Measurements from ENCODE around the gene XXYLT1.

- no peak for TF ChIP-seq CTCF (IDR thresholded peaks at IDR 0.05; ENCODE audit: insufficient read depth, low read length, poor library complexity, severe bottlenecking)
- no peak for TF ChIP-seq EZH2phosphoT487 (conservative IDR thresholded peaks at IDR 0.05; ENCODE audit: low read length)
Observed at GRCh38 chr3:195120267-195120601, 150.7 kb downstream of the XXYLT1 start.

Data from SU-DHL-6 (cell line).